RPMI7951 (cell line): Measurements from ENCODE around the gene MKLN1. TPM values are rescaled to one million over a fixed set of nuclear protein-coding genes. Genes with fewer than 3 reads are reported as not detected.

Experiments used
- DNase-seq: peaks from one replicate; pipeline ENCODE4 v3.0.0-alpha.2; 2012; ENCODE audit warnings: low read depth
- total RNA-seq: library from RNA; depleted of rRNA; stranded (reverse); fragments of >200 nt; shearing (Covaris generic); gene quantifications from 2 replicates; pipeline ENCODE4 v1.2.3, GENCODE V29; 2014

Gene MKLN1
- total RNA-seq, 1 experiment from 2014 or later, result 32.0 TPM

DNA sequence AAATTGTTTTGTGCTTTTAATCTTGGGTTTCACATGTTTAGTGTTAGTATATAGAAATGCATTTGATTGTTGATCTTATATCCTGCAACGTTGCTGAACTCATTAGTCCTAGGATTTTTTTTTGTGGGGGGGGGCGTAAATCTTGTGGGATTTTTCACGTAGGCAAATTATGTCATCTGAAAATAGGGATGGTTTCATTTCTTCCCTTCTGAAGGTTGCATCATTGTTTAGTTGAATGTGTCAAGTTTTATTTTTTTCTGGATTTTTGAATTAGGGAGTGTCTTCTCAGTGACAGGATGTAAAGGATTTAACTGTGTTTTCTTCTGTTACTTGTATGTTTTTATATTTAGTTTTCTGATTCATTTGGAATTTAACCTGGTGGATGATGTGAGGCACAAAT lies 26.7 kb downstream of the MKLN1 start:
- no peak for DNase-seq

- DNase-seq, result no peak
These were observed 28.5 kb downstream of the MKLN1 start for GRCh38 chr7:131355917-131356777.

- DNase-seq, result no peak
These were observed 29.7 kb downstream of the MKLN1 start for GRCh38 chr7:131357282-131357880.

- no peak for DNase-seq
These were observed 31.0 kb downstream of the MKLN1 start for GRCh38 chr7:131358636-131359035.

- DNase-seq, result no peak
These were observed 31.6 kb downstream of the MKLN1 start for GRCh38 chr7:131359136-131359776.

GRCh38 chr7:131363719-131364118 lies 36.0 kb downstream of the MKLN1 start:
- no peak for DNase-seq

- DNase-seq, result no peak
These were observed 37.2 kb downstream of the MKLN1 start for GRCh38 chr7:131364767-131365344.

- DNase-seq, result no peak
These were observed 38.2 kb downstream of the MKLN1 start for GRCh38 chr7:131365838-131366237.

- no peak for DNase-seq
These were observed 41.7 kb downstream of the MKLN1 start for GRCh38 chr7:131369354-131369753.

- peak; percentile 51 for DNase-seq
These were observed 42.9 kb downstream of the MKLN1 start for GRCh38 chr7:131370523-131370968.

DNA sequence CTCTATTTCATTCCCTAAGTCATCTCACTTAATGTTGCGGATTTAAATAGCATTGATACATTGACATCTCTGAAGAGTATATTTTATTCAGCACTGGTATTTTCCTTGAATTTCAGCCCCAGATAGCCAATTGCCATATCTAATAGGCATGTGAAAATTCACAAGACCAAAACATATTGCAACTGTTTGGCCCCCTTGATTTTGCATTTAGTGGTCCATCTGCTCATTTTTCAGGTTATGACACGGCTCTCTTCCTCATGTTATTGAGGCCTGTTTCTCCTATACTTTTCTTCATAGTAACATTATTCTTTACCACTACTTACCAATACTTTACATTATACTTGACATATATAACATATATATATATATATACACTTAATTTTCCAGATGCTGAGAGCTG lies 43.7 kb downstream of the MKLN1 start:
- no peak for DNase-seq

GRCh38 chr7:131372554-131372953 lies 44.9 kb downstream of the MKLN1 start:
- DNase-seq, result no peak

GRCh38 chr7:131374821-131375220 lies 47.1 kb downstream of the MKLN1 start:
- no peak for DNase-seq

DNA sequence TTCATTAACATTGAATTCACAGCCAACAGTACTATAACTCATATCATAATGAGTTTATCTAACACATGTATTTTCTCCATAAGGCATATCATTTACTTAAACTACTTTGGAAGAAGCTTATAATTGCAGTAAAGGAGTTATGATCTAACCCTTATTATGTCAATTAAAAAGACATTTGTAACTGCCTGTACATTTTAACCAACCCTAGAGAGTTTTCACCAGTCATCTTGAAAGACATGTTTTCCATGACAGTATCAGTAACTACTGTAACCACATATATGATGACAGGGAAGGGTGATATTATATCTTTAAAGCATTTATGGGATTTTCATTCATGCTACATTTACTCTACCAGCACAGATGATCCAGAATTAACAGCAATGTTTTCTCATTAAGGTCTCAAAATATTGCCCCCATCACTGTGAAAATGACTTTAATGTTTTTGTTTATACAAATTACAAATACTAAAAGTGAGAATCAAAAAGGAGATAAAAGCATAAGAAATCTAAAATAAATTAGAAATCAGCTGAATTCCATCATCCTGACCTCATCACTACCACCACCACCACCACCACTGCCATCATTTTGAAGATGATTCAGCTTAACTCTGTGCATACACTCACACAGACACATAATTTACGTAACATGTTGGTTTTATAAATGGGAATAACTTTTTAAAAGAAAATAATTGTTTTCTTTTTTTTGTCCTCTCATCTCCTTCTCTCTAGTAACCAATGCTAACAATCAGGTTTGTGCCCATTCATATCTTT lies 53.6 kb downstream of the MKLN1 start:
- peak; percentile 56 for DNase-seq

GRCh38 chr7:131383417-131384285 lies 56.0 kb downstream of the MKLN1 start:
- no peak for DNase-seq

- no peak for DNase-seq
These were observed 56.6 kb downstream of the MKLN1 start for GRCh38 chr7:131384286-131384635.

DNA sequence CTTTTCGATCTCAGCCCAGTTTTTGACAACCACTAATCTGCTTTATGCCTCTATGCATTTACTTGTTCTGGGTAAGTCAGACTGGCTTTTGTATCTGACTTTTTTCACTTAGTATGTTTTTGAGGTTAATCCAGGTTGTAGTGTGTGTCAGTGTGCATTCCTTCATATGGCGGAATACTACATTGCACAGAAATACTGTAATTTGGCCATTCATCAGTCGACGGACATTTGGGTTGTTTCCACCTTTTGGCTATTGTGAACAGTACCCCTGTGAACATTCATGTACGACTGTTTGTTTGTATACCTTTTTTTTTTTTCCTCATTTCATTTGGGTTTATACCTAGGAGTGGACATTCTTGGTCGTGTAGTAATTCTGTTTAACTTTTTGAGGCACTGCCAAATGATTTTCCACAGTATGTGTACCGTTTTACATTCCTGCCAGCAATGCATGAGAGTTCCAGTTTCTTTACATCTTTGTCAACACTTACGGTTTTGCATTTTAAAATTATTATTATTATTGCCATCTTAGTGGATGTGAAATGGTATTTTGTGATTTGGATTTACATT lies 57.4 kb downstream of the MKLN1 start:
- DNase-seq, result no peak

GRCh38 chr7:131388126-131388525 lies 60.5 kb downstream of the MKLN1 start:
- DNase-seq, result no peak

GRCh38 chr7:131390275-131390674 lies 62.6 kb downstream of the MKLN1 start:
- DNase-seq, result no peak

DNA sequence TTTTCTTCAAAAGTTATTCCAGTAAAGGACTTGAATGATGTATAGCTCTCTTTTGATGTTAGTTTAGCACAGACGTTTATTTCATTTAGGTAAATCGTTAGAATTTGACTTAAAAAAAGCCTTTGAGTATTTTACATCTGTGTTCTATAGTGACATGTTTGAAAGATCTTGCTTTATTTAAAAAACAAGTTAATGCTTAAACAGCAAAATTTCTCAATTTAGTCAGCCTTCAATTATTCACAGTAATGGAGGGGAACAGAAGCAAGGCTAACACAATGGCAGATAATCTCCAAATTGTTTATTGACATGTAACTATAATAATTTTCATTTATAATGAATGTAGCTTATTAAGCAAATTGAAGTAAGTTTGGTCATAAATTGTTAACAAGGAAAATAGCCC lies 63.5 kb downstream of the MKLN1 start:
- DNase-seq, result no peak
